HepG2 (cell line): Measurements from ENCODE around the gene PPA2. TPM values are rescaled to one million over a fixed set of nuclear protein-coding genes. Genes with fewer than 3 reads are reported as not detected.
A peak's percentile ranks its signal among the peaks of the same experiment; 100 is the strongest.

Experiments
- ARID2 ChIP-seq: sonication (generic); formaldehyde crosslinking; IDR thresholded peaks from 2 replicates; pipeline ENCODE4 v1.8.1; 2022; ENCODE audit warnings: mild to moderate bottlenecking, missing genetic modification reagents, borderline replicate concordance
- CBX2 ChIP-seq, 2 experiments: fragments of 200-600 bp in 1 of 2; sonication (generic); formaldehyde crosslinking in 1 of 2; IDR thresholded peaks; 2 replicates each; pipeline versions ENCODE4 v1.7.0 to v1.8.1; 2018 to 2022; ENCODE audit warnings: low read depth in 2 of 2, low read length in 1 of 2, mild to moderate bottlenecking in 1 of 2, missing genetic modification reagents in 1 of 2
- JUND ChIP-seq: sonication (generic); formaldehyde crosslinking; IDR thresholded peaks from 2 replicates; pipeline ENCODE4 v1.8.0; 2022; ENCODE audit warnings: mild to moderate bottlenecking, missing genetic modification reagents
- KLF6 ChIP-seq: IDR thresholded peaks from 2 replicates; pipeline ENCODE4 v1.8.0; 2016; ENCODE audit warnings: missing biosample characterization, missing genetic modification reagents
- SOX13 ChIP-seq, 3 experiments: fragments of 450-650 bp in 1 of 3; sonication (generic) in 1 of 3; formaldehyde crosslinking in 1 of 3; IDR thresholded peaks in 2 of 3; conservative IDR thresholded peaks in 1 of 3; 2 replicates each; pipeline versions ENCODE4 v1.5.0 to v1.6.1; 2016 to 2020; ENCODE audit warnings: antibody characterized with exemption in 1 of 3, mild to moderate bottlenecking in 1 of 3, missing compliant biosample characterization in 1 of 3, missing genetic modification reagents in 1 of 3, moderate library complexity in 1 of 3
- TGIF2 ChIP-seq: IDR thresholded peaks from 2 replicates; pipeline ENCODE4 v1.6.1; 2016; ENCODE audit warnings: control low read depth, missing compliant biosample characterization
- YEATS4 ChIP-seq: sonication (generic); formaldehyde crosslinking; IDR thresholded peaks from 2 replicates; pipeline ENCODE4 v1.4.0; 2020; ENCODE audit warnings: missing genetic modification reagents, borderline replicate concordance
- ZNF556 ChIP-seq: sonication (generic); formaldehyde crosslinking; IDR thresholded peaks from 2 replicates; pipeline ENCODE4 v1.4.0; 2020; ENCODE audit warnings: mild to moderate bottlenecking, missing genetic modification reagents, borderline replicate concordance
- ZNF773 ChIP-seq: sonication (generic); formaldehyde crosslinking; IDR thresholded peaks from 2 replicates; pipeline ENCODE4 v1.4.0; 2020; ENCODE audit warnings: missing genetic modification reagents, borderline replicate concordance
- polyA plus RNA-seq, 8 experiments: library from polyadenylated mRNA; depleted of rRNA in 3 of 8; stranded (reverse) in 7 of 8; unstranded in 1 of 8; fragments of >200 nt; fragmentation: Illumina TruSeq in 4 of 8; extraction: Trizol in 4 of 8; gene quantifications; 2 replicates each; pipeline versions ENCODE4 v1.2.1 to v1.2.3, GENCODE V29; 2011 to 2016; ENCODE audit warnings: low read depth in 4 of 8, missing spikeins in 1 of 8, mixed read lengths in 1 of 8; ENCODE audit not compliant: insufficient read depth in 1 of 8
- total RNA-seq, 5 experiments: library from RNA; depleted of rRNA; stranded (reverse); fragments of >200 nt; fragmentation: Illumina TruSeq; extraction: Trizol; gene quantifications; 2 replicates each; pipeline ENCODE4 v1.2.3, GENCODE V29; 2016; ENCODE audit warnings: low read depth in 1 of 5
- TF ChIP-seq, protein P1 (sequence below): sonication (generic); formaldehyde crosslinking; conservative IDR thresholded peaks from 2 replicates; pipeline ENCODE4 v1.4.0; 2020; ENCODE audit warnings: mild to moderate bottlenecking, missing genetic modification reagents, moderate library complexity
- TF ChIP-seq, protein P2 (sequence below): IDR thresholded peaks from 2 replicates; pipeline ENCODE4 v1.6.1; 2012; ENCODE audit warnings: low read length, improper control_type of control experiment
- TF ChIP-seq, protein P3 (sequence below): IDR thresholded peaks from 2 replicates; pipeline ENCODE4 v1.6.1; 2012; ENCODE audit warnings: inconsistent platforms
- TF ChIP-seq, protein P4 (sequence below): sonication (generic); formaldehyde crosslinking; IDR thresholded peaks from 2 replicates; pipeline ENCODE4 v1.5.1; 2020; ENCODE audit warnings: missing genetic modification reagents, mild to moderate bottlenecking, borderline replicate concordance
- TF ChIP-seq, protein P5 (sequence below): sonication (generic); formaldehyde crosslinking; IDR thresholded peaks from 2 replicates; pipeline ENCODE4 v1.9.0; 2021; ENCODE audit warnings: missing genetic modification reagents, borderline replicate concordance

PPA2 gene
- total and polyA plus RNA-seq, 2 of the 13 experiments (the other 11 are each of a cell fraction or from before 2014, with no cell fraction given), result 44.2 to 70.6 TPM

DNA sequence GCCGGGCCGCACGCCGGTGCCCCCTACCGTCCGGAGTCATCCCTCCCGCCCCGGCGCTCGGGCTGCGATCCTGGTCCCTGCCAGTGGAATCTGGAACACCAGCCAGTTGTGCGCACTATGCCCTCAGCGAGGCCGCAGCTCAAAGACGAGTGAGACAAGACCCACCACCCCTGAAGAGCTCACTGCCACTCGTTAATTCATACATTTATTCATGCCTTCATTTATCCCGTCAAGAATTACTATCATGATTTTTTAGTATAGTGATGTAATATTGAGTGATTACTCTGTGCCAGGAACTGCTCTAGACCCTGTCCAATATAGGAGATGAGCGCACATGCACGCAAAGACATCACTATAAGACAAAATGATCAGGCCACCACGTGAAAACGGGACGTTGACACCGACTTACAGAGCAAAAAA lies 247 bp upstream of the PPA2 start (continued):
- TF ChIP-seq, protein P1, sequence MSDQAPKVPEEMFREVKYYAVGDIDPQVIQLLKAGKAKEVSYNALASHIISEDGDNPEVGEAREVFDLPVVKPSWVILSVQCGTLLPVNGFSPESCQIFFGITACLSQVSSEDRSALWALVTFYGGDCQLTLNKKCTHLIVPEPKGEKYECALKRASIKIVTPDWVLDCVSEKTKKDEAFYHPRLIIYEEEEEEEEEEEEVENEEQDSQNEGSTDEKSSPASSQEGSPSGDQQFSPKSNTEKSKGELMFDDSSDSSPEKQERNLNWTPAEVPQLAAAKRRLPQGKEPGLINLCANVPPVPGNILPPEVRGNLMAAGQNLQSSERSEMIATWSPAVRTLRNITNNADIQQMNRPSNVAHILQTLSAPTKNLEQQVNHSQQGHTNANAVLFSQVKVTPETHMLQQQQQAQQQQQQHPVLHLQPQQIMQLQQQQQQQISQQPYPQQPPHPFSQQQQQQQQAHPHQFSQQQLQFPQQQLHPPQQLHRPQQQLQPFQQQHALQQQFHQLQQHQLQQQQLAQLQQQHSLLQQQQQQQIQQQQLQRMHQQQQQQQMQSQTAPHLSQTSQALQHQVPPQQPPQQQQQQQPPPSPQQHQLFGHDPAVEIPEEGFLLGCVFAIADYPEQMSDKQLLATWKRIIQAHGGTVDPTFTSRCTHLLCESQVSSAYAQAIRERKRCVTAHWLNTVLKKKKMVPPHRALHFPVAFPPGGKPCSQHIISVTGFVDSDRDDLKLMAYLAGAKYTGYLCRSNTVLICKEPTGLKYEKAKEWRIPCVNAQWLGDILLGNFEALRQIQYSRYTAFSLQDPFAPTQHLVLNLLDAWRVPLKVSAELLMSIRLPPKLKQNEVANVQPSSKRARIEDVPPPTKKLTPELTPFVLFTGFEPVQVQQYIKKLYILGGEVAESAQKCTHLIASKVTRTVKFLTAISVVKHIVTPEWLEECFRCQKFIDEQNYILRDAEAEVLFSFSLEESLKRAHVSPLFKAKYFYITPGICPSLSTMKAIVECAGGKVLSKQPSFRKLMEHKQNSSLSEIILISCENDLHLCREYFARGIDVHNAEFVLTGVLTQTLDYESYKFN (CRISPR knock-in tag), result peak; percentile 53; the same call in 1 of the 2 replicates
- TF ChIP-seq, protein P2, sequence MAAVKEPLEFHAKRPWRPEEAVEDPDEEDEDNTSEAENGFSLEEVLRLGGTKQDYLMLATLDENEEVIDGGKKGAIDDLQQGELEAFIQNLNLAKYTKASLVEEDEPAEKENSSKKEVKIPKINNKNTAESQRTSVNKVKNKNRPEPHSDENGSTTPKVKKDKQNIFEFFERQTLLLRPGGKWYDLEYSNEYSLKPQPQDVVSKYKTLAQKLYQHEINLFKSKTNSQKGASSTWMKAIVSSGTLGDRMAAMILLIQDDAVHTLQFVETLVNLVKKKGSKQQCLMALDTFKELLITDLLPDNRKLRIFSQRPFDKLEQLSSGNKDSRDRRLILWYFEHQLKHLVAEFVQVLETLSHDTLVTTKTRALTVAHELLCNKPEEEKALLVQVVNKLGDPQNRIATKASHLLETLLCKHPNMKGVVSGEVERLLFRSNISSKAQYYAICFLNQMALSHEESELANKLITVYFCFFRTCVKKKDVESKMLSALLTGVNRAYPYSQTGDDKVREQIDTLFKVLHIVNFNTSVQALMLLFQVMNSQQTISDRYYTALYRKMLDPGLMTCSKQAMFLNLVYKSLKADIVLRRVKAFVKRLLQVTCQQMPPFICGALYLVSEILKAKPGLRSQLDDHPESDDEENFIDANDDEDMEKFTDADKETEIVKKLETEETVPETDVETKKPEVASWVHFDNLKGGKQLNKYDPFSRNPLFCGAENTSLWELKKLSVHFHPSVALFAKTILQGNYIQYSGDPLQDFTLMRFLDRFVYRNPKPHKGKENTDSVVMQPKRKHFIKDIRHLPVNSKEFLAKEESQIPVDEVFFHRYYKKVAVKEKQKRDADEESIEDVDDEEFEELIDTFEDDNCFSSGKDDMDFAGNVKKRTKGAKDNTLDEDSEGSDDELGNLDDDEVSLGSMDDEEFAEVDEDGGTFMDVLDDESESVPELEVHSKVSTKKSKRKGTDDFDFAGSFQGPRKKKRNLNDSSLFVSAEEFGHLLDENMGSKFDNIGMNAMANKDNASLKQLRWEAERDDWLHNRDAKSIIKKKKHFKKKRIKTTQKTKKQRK, result no peak
- TF ChIP-seq, protein P3, sequence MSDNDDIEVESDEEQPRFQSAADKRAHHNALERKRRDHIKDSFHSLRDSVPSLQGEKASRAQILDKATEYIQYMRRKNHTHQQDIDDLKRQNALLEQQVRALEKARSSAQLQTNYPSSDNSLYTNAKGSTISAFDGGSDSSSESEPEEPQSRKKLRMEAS, result no peak
- TF ChIP-seq, protein P4, sequence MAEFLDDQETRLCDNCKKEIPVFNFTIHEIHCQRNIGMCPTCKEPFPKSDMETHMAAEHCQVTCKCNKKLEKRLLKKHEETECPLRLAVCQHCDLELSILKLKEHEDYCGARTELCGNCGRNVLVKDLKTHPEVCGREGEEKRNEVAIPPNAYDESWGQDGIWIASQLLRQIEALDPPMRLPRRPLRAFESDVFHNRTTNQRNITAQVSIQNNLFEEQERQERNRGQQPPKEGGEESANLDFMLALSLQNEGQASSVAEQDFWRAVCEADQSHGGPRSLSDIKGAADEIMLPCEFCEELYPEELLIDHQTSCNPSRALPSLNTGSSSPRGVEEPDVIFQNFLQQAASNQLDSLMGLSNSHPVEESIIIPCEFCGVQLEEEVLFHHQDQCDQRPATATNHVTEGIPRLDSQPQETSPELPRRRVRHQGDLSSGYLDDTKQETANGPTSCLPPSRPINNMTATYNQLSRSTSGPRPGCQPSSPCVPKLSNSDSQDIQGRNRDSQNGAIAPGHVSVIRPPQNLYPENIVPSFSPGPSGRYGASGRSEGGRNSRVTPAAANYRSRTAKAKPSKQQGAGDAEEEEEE (CRISPR knock-in tag), result no peak
- TF ChIP-seq ARID2 (CRISPR knock-in tag) (no peak), YEATS4 (CRISPR knock-in tag) (no peak), CBX2 (IDR thresholded peaks at IDR 0.05; ENCODE audit: low read depth, low read length) (no peak), CBX2 (CRISPR knock-in tag; IDR thresholded peaks at IDR 0.05; ENCODE audit: low read depth) (no peak; the same call in 1 of the 2 replicates), JUND (no peak; the same call in 1 of the 2 replicates), ZNF556 (CRISPR knock-in tag) (no peak), KLF6 (CRISPR knock-in tag) (no peak), ZNF773 (CRISPR knock-in tag) (0 out of 2 replicates have a peak, but pooled peaks have one; percentile 8), TGIF2 (CRISPR knock-in tag) (no peak; the same call in 1 of the 2 replicates), SOX13 (IDR thresholded peaks at IDR 0.05) (no peak), SOX13 (CRISPR knock-in tag; conservative IDR thresholded peaks at IDR 0.05 in 1 of 2, IDR thresholded peaks at IDR 0.05 in 1 of 2) (no peak)
- TF ChIP-seq, protein P5, sequence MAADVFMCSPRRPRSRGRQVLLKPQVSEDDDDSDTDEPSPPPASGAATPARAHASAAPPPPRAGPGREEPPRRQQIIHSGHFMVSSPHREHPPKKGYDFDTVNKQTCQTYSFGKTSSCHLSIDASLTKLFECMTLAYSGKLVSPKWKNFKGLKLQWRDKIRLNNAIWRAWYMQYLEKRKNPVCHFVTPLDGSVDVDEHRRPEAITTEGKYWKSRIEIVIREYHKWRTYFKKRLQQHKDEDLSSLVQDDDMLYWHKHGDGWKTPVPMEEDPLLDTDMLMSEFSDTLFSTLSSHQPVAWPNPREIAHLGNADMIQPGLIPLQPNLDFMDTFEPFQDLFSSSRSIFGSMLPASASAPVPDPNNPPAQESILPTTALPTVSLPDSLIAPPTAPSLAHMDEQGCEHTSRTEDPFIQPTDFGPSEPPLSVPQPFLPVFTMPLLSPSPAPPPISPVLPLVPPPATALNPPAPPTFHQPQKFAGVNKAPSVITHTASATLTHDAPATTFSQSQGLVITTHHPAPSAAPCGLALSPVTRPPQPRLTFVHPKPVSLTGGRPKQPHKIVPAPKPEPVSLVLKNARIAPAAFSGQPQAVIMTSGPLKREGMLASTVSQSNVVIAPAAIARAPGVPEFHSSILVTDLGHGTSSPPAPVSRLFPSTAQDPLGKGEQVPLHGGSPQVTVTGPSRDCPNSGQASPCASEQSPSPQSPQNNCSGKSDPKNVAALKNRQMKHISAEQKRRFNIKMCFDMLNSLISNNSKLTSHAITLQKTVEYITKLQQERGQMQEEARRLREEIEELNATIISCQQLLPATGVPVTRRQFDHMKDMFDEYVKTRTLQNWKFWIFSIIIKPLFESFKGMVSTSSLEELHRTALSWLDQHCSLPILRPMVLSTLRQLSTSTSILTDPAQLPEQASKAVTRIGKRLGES (CRISPR knock-in tag), result no peak
